HG02970 (cell line): ENCODE measurements around the gene SYT1.
"Not testable (repeated sequence)": the region's sequence is repeated elsewhere in the genome, so short reads cannot be mapped to it uniquely, and the experiment has no call there.

ENCODE experiments used
- ATAC-seq: cut with Tn5 transposase; IDR thresholded peaks from one replicate; pipeline ENCODE4 v1.9.1; 2021; ENCODE audit warnings: mild to moderate bottlenecking, moderate library complexity, moderate number of reproducible peaks; ENCODE audit not compliant: unreplicated experiment, low FRiP score

Gene SYT1

DNA sequence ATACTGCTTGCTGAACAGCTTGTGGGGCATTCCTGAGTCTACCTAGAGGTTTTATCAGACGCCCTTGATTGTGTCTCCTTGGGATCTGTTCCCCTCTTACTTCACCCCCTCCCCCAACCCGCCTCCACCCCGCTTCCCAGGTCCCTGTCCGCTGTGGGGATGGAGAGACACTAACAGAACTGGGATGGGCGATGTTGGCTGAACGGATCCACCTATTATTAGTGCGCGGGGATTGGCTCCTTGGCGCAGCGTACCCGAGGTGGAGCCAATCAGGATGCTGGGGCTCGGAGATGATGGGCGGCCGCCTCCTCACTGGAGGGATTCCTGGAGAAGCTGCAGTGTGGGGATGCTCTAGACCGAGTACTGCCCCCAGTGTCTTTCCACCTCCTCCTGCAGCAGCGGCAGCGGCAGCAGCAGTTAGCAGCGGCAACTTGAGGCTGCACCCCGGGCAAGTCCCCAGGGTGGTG is at the start of gene SYT1:
SYT1 (plus strand) TSS at position 372 of the 467 bp plus-strand sequence.
- no peak for ATAC-seq

GRCh38 chr12:78818487-78818886 is 46.1 kb upstream of the SYT1 start:
- ATAC-seq, result no peak

DNA sequence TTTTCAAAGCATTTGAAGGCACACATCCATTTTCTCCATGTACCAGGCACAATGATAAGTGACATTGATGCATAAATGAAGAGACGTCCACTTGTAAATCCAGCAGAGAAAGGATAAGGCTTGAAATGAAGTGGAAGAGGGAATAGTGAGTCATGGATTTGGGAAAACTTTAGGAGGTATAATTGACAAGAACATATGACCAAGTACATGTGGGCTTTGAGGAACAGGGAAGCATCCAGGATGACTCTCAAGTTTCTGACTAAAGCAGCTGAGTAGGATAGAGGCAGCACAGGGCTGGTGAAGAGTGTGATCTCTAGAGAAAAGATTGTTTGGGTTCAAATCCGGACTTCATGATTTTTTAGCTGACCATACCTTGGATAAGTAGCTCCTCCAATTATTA is 43.6 kb upstream of the SYT1 start:
- no peak for ATAC-seq

- ATAC-seq, result no peak
Measured at GRCh38 chr12:78824918-78825317, 39.7 kb upstream of the SYT1 start.

DNA sequence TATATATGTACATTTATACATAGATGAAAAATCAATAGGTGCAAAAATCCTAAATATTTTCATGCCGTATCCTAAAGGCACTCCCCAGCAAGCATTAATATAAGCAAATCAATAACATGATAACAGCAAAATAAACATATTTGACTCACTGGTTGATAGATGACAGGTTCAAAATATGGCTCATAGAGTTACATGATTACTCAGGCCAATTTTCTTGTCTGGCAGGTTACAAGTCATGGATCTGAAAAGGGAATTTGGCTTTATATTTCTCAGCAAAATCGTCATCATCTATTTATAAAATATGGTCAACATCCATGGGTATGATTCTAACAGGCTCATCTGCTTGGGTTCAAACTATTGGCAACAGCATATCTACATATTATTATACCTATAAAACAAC is 34.9 kb upstream of the SYT1 start:
- ATAC-seq, result no peak

DNA sequence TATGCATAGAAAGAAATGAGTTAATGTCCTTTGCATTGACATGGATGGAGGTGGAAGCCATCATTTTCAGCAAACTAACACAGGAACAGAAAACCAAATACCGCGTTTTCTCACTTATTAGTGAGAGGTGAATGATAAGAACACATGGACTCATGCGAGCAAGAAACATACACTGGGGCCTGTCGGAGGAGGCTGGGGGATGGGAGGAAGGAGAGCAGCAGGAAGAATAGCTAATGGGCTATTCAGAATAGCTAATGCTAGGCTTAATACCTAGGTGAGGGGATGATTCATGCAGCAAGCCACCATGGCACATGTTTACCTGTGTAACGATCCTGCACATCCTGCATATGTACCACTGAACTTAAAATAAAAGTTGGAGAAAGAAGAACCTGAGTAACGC is 29.1 kb upstream of the SYT1 start:
- ATAC-seq, result no peak

GRCh38 chr12:78840518-78841019 is 24.0 kb upstream of the SYT1 start:
- not testable (repeated sequence) for ATAC-seq

DNA sequence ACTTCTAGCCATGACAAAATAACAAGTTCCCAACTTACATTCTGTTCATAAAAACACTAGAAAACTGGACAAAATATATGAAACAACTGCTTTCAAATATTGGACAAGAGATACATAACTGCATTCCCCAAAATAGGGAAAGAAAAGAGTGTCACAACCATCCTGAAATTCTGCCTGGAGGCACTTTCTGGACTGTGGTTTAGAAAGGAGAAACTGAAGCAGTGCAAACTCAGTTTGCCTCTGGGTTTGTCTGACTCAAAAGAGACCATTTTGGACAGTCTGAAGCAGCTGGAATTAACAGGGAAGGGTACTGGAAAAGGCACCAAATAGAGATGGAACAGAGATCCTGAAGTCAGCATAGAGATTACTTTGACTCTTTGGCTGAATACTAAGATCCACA is 11.3 kb upstream of the SYT1 start:
- no peak for ATAC-seq

DNA sequence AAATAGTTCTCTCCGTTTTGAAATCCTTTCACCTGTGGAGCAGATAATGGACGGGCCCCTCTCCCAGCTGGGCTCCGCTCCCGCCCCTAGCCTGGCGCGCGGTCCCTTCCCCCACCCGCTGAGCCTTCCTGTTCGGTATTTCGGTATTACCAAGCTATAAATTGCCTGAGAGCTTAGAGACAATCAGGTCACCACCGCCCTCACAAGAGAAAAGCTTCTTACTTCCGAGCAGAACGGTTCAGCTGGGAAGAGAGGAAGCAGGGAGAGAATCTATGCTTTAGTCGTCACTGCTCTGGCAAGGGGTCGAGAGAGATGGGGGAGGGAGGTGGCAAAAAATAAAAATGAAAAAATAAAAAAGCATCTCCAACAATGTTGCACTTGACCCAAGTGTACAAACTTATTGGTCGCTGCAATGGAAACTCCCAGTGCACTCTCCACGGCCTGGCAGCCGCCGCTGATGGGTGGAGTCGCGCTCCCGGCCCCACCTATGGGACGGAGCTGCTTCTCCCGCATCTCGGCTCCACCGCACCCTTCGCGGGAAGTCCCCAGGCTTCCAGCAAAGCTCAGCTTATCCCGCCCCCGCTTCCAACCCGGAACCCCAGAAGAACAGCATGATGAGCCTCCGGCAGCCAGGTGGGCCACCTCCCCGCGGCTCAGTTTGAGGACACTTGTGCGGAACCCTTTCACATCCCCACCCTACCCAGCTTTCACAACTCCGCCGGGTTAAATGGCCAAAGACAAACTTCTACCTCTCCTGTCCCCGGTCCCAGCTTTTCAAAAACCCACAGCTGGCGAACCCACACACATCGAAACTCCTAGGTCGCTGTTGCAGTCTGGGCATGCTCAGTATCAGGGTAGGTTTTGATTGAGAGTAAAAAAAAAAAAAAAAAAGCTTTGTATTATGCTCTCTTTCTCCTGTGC is 832 bp upstream of the SYT1 start:
- ATAC-seq, result no peak

GRCh38 chr12:78864870-78865463 is 393 bp downstream of the SYT1 start:
- ATAC-seq, result no peak

DNA sequence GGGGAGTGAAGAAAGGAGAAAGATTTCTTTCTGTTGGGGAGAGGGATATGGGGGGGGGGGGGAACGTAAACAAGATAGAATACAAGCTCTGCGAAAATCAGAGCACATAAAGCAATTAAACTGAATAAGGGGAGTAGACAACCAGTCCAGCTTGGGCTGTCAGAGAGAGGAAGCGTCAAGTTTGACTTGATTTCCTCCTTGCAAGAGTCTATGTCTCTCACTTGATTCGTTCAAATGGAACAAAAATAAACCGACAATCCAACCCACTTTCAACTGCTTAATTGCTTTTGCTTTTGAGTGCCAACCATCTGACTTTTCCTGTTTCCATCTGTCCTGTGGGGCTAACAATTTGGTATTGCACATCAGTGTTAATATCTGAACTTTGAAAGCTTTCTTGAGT is 942 bp downstream of the SYT1 start:
- no peak for ATAC-seq

GRCh38 chr12:78866518-78866917 is 1.9 kb downstream of the SYT1 start:
- ATAC-seq, result no peak

- ATAC-seq, result no peak
Measured at GRCh38 chr12:78870539-78870938, 6.0 kb downstream of the SYT1 start.

DNA sequence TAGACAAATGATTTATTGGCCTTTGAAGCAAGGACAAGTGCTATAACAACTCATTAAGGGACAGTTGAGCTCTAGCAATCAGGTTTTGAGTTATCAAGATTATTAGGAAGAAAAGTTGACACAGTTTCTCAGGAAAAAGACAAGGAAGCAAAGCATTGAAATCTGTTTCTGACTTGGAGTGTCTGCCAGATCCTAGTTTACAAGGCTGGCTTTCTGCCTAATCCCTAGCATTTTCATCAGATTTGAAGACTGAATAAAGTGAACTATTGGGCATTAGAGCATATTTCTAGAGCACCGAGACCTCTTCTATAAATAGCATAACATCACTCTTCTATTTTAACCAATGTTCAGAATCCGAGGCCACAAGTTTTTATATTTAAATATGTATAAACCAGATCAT is 7.0 kb downstream of the SYT1 start:
- ATAC-seq, result no peak

DNA sequence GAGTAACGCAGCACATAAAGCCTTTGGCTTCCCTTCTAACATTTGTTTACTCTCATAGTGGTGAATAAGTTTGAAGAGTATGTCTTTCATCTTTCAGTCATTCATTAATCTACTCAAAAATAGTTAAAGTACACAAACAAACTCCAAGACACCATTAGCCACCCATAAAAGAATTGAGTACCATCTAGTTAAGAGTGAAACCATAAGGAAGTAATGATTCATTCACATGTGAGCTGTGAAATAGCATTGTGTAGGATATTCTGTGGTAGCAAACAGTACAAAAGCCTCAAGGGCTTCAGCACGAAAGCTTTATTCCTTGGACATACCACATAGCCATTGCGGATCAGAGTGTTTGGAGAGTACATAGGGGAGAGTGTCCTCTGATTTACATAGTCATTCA is 13.9 kb downstream of the SYT1 start:
- ATAC-seq, result no peak

- ATAC-seq, result no peak
Measured at GRCh38 chr12:78878866-78879265, 14.3 kb downstream of the SYT1 start.

DNA sequence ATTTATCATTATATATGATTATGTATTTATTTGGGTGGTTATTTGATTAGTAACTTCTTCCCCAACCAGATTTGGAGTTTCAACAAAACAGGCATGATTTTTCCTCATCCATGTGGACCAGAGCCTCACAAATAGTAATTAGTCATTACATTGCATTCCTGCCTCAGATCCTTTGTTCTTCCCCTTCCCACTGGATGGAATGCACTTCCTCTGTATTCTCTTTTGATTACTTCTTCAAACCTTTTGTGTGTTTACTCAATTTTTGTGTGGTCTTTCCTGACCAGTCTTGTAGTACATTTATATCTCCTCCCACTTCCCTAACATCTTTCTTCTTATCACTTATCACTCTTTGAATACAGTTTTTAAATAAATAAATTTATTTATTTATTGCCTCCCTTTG is 15.5 kb downstream of the SYT1 start:
- ATAC-seq, result no peak

DNA sequence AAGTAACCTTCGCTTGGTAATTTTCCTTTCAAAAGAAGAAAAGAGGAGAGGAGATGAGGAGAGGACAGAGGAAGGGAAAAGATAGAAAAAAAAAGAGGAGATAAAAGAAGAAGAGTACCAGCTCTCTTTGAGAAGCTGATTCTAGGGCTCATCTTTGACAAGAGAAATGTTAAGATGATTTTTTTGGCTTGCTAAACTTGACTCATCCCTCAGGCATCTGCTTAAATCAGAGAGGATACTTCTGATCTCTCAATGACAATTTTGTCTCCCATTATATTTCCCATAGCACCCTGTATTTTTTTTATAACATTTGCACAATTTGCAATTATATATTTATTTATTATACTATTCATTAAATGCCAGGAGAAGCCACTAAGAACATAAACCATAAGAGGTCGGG is 17.1 kb downstream of the SYT1 start:
- ATAC-seq, result no peak

GRCh38 chr12:78885466-78885865 is 20.9 kb downstream of the SYT1 start:
- ATAC-seq, result no peak

- no peak for ATAC-seq
Measured at GRCh38 chr12:78886719-78887407, 22.3 kb downstream of the SYT1 start.

DNA sequence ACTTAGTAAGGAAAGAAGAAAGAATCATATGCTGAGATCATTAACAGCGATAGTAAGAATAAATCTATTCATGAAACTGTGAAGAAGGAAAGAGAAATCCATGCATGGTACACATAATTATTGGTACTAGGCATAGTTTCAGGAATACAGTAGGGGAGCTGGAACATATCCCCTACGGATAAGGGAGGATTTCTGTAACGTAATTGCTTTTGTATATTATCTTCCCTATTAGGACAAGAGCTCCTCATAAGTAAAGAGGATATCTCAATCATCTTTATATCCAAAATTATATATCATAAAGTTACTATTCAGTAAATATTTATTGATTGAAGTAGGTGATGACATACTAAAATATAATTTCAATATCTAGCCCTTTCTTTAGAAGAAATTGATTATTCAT is 22.9 kb downstream of the SYT1 start:
- no peak for ATAC-seq
